Measurements from ENCODE around the gene ARPP21. TPM values are rescaled to one million over a fixed set of nuclear protein-coding genes. Genes with fewer than 3 reads are reported as not detected.

Gene ARPP21
- total and polyA plus RNA-seq, 8 donors: 0.26 to 0.31 TPM; not detected in 6

- 67 to 69% methylated on average over 9 of the region's 9 CpGs for WGBS, 2 donors
- H3K27me3 ChIP-seq: no peaks in the 10 kb centered on the region
- ATAC-seq (no peak), FAIRE-seq (no peak), DNase-seq (no peak)
- no peak overlapping the region for H3K27ac ChIP-seq
- H3K4me1 ChIP-seq: no peaks in the 10 kb centered on the region
- no peaks in the 10 kb centered on the region for H3K9me3 ChIP-seq
- no peak for TF ChIP-seq CTCF (IDR thresholded peaks at IDR 0.05)
- no peak overlapping the region for H3K4me3 ChIP-seq
- intact Hi-C loops (cut with DNase I): no loop called here
- no peaks in the 10 kb centered on the region for H3K36me3 ChIP-seq
Observed at GRCh38 chr3:35733341-35733740, 94.0 kb downstream of the ARPP21 start.

GRCh38 chr3:35733864-35734263, 94.5 kb downstream of the ARPP21 start:
- TF ChIP-seq CTCF (IDR thresholded peaks at IDR 0.05): no peak
- DNase-seq (no peak), FAIRE-seq (no peak), ATAC-seq (no peak)
- H3K4me1 ChIP-seq: no peaks in the 10 kb centered on the region
- H3K27me3 ChIP-seq: no peaks in the 10 kb centered on the region
- no peaks in the 10 kb centered on the region for H3K36me3 ChIP-seq
- no peak overlapping the region for H3K27ac ChIP-seq
- intact Hi-C loops (cut with DNase I): no loop called here
- H3K9me3 ChIP-seq: no peaks in the 10 kb centered on the region
- no peak overlapping the region for H3K4me3 ChIP-seq
- WGBS, 2 donors: 67 to 82% methylated on average over 2 of the region's 2 CpGs

- no peak for ATAC-seq
- Histone ChIP-seq H3K4me1 (no peaks in the 10 kb centered on the region), H3K27ac (no peak overlapping the region), H3K4me3 (no peak overlapping the region), H3K27me3 (no peaks in the 10 kb centered on the region), H3K36me3 (no peaks in the 10 kb centered on the region), H3K9me3 (no peaks in the 10 kb centered on the region)
- intact Hi-C loops (cut with DNase I): no loop called here
- TF ChIP-seq CTCF (IDR thresholded peaks at IDR 0.05): no peak
- 78 to 81% methylated on average over 6 of the region's 6 CpGs for WGBS, 2 donors
- no peak for FAIRE-seq
- no peak for DNase-seq
Observed at GRCh38 chr3:35737080-35737479, 97.8 kb downstream of the ARPP21 start.

GRCh38 chr3:35737527-35737926, 98.2 kb downstream of the ARPP21 start:
- H3K4me3 ChIP-seq: no peak overlapping the region
- FAIRE-seq: no peak
- no peaks in the 10 kb centered on the region for H3K27me3 ChIP-seq
- H3K27ac ChIP-seq: no peak overlapping the region
- no peak for TF ChIP-seq CTCF (IDR thresholded peaks at IDR 0.05)
- no peaks in the 10 kb centered on the region for H3K9me3 ChIP-seq
- intact Hi-C loops (cut with DNase I): no loop called here
- no peaks in the 10 kb centered on the region for H3K36me3 ChIP-seq
- H3K4me1 ChIP-seq: no peaks in the 10 kb centered on the region
- WGBS, 2 donors: 66 to 71% methylated on average over 4 of the region's 4 CpGs
- ATAC-seq: no peak
- DNase-seq: no peak

GRCh38 chr3:35737934-35738706, 98.8 kb downstream of the ARPP21 start:
- intact Hi-C loops (cut with DNase I): no loop called here
- 52 to 62% methylated on average over 4 of the region's 4 CpGs for WGBS, 2 donors
- Histone ChIP-seq H3K27me3 (no peaks in the 10 kb centered on the region), H3K4me1 (no peaks in the 10 kb centered on the region), H3K36me3 (no peaks in the 10 kb centered on the region), H3K27ac (no peak overlapping the region), H3K4me3 (no peak overlapping the region), H3K9me3 (no peaks in the 10 kb centered on the region)
- no peak for TF ChIP-seq CTCF (IDR thresholded peaks at IDR 0.05)
- FAIRE-seq (no peak), ATAC-seq (no peak), DNase-seq (no peak)
